ENCODE measurements around the gene TWNK.

DNA sequence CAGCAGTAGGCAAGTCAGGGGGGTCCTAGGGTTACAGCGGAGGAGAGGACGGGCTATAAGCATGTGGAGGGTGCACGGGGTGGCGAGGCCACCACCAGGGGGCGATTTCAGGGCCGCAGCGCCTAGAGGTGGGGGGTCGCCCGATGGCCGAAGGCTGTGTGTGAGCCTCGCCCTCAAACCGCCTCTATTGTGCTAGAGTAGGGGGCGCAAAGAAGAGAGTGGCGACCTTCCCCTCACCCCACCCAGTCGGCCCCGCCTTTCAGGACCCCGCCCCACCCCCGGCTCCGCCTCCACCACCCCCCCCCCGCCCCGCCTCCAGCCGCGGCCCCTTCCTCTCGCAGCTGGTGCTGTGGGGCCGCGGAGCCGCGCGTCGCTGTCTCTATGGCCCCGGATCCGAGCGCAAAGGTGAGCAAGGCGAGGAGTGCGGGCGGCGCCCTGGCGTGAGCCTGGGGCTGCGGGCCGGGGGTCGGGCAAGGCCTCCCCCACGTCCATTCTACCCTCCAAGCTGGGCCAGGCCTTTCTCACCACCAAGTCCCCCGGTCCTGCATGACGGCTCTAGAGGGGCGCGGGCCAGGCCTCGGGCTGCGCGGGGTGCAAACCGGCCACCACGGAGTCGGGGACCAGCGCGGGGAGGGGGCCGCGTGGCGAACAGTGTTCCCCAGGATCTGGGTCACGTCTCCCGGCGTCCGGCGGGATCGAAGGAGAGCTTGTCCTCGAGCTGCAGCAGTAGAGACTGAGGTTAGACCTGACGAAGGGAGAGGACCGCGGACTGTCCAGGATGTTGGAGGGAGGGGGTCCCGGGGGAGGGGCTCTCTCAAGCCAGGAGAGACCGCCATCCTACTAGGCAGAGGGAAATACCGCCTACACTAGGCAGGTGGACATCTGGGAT lies 17.9 kb upstream of the TWNK start, which contains the start of gene SEMA4G:
- TF ChIP-seq, protein P1, sequence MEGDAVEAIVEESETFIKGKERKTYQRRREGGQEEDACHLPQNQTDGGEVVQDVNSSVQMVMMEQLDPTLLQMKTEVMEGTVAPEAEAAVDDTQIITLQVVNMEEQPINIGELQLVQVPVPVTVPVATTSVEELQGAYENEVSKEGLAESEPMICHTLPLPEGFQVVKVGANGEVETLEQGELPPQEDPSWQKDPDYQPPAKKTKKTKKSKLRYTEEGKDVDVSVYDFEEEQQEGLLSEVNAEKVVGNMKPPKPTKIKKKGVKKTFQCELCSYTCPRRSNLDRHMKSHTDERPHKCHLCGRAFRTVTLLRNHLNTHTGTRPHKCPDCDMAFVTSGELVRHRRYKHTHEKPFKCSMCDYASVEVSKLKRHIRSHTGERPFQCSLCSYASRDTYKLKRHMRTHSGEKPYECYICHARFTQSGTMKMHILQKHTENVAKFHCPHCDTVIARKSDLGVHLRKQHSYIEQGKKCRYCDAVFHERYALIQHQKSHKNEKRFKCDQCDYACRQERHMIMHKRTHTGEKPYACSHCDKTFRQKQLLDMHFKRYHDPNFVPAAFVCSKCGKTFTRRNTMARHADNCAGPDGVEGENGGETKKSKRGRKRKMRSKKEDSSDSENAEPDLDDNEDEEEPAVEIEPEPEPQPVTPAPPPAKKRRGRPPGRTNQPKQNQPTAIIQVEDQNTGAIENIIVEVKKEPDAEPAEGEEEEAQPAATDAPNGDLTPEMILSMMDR (IDR thresholded peaks at IDR 0.05): peak; percentile 48 to 55 (median 54)
- TF ChIP-seq POLR2AphosphoS5 (IDR thresholded peaks at IDR 0.05) (no peak), POLR2A (IDR thresholded peaks at IDR 0.05) (no peak)
